ENCODE data around the gene OTC.

- TF ChIP-seq, protein P1, sequence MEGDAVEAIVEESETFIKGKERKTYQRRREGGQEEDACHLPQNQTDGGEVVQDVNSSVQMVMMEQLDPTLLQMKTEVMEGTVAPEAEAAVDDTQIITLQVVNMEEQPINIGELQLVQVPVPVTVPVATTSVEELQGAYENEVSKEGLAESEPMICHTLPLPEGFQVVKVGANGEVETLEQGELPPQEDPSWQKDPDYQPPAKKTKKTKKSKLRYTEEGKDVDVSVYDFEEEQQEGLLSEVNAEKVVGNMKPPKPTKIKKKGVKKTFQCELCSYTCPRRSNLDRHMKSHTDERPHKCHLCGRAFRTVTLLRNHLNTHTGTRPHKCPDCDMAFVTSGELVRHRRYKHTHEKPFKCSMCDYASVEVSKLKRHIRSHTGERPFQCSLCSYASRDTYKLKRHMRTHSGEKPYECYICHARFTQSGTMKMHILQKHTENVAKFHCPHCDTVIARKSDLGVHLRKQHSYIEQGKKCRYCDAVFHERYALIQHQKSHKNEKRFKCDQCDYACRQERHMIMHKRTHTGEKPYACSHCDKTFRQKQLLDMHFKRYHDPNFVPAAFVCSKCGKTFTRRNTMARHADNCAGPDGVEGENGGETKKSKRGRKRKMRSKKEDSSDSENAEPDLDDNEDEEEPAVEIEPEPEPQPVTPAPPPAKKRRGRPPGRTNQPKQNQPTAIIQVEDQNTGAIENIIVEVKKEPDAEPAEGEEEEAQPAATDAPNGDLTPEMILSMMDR (IDR thresholded peaks at IDR 0.05): peak; percentile 70 to 92 (median 88)
- no peak for TF ChIP-seq EP300 (IDR thresholded peaks at IDR 0.05)
- peak in 2 of 4 donors; percentile 74 to 84 for TF ChIP-seq POLR2A (IDR thresholded peaks at IDR 0.05)
Measured at GRCh38 chrX:38327007-38327774, 25.2 kb upstream of the OTC start, which contains the start of gene RPGR.
